HepG2 (cell line): ENCODE data around the gene COQ7. TPM values are rescaled to one million over a fixed set of nuclear protein-coding genes. Genes with fewer than 3 reads are reported as not detected.

ENCODE experiments used
- GTF2F1 ChIP-seq: fragments of 150-350 bp; IDR thresholded peaks from 2 replicates; pipeline ENCODE4 v1.6.1; 2014; ENCODE audit warnings: low read length
- MEIS2 ChIP-seq: sonication (generic); formaldehyde crosslinking; IDR thresholded peaks from 2 replicates; pipeline ENCODE4 v1.9.0; 2021; ENCODE audit warnings: mild to moderate bottlenecking, missing genetic modification reagents
- RAD51 ChIP-seq: fragments of 450-650 bp; IDR thresholded peaks from 2 replicates; pipeline ENCODE4 v1.6.1; 2016; ENCODE audit warnings: borderline replicate concordance
- TBX3 ChIP-seq: fragments of 450-650 bp; IDR thresholded peaks from 2 replicates; pipeline ENCODE4 v1.6.1; 2017; ENCODE audit warnings: antibody characterized with exemption, mild to moderate bottlenecking, inconsistent platforms, borderline replicate concordance
- U2AF1 ChIP-seq: fragments of 200-400 bp; formaldehyde crosslinking; optimal IDR thresholded peaks from 2 replicates; pipeline ENCODE3; 2017; ENCODE audit warnings: mild to moderate bottlenecking, low read depth, low read length
- ZFX ChIP-seq: sonication (generic); formaldehyde crosslinking; IDR thresholded peaks from 2 replicates; pipeline ENCODE4 v1.4.0; 2020; ENCODE audit warnings: mild to moderate bottlenecking, low read depth, missing genetic modification reagents, moderate library complexity
- ZNF569 ChIP-seq: sonication (generic); formaldehyde crosslinking; IDR thresholded peaks from 2 replicates; pipeline ENCODE4 v1.5.0; 2020; ENCODE audit warnings: mild to moderate bottlenecking, missing genetic modification reagents, moderate library complexity, borderline replicate concordance
- ZNF674 ChIP-seq: sonication (generic); formaldehyde crosslinking; IDR thresholded peaks from 2 replicates; pipeline ENCODE4 v1.5.0; 2020; ENCODE audit warnings: low read depth, mild to moderate bottlenecking, missing genetic modification reagents
- polyA plus RNA-seq, 8 experiments: library from polyadenylated mRNA; depleted of rRNA in 3 of 8; stranded (reverse) in 7 of 8; unstranded in 1 of 8; fragments of >200 nt; fragmentation: Illumina TruSeq in 4 of 8; extraction: Trizol in 4 of 8; gene quantifications; 2 replicates each; pipeline versions ENCODE4 v1.2.1 to v1.2.3, GENCODE V29; 2011 to 2016; ENCODE audit warnings: low read depth in 4 of 8, missing spikeins in 1 of 8, mixed read lengths in 1 of 8; ENCODE audit not compliant: insufficient read depth in 1 of 8
- total RNA-seq, 5 experiments: library from RNA; depleted of rRNA; stranded (reverse); fragments of >200 nt; fragmentation: Illumina TruSeq; extraction: Trizol; gene quantifications; 2 replicates each; pipeline ENCODE4 v1.2.3, GENCODE V29; 2016; ENCODE audit warnings: low read depth in 1 of 5
- TF ChIP-seq, protein P1 (sequence below): sonication (generic); formaldehyde crosslinking; IDR thresholded peaks from 2 replicates; pipeline ENCODE4 v1.4.0; 2020; ENCODE audit warnings: missing genetic modification reagents, borderline replicate concordance
- TF ChIP-seq, protein P2 (sequence below): sonication (generic); formaldehyde crosslinking; IDR thresholded peaks from 2 replicates; pipeline ENCODE4 v1.5.0; 2020; ENCODE audit warnings: mild to moderate bottlenecking, missing genetic modification reagents
- TF ChIP-seq, protein P3 (sequence below): sonication (generic); formaldehyde crosslinking; IDR thresholded peaks from 2 replicates; pipeline ENCODE4 v1.5.1; 2020; ENCODE audit warnings: missing genetic modification reagents, mild to moderate bottlenecking, borderline replicate concordance
- TF ChIP-seq, protein P4 (sequence below): sonication (generic); formaldehyde crosslinking; conservative IDR thresholded peaks from 2 replicates; pipeline ENCODE4 v1.8.1; 2023; ENCODE audit warnings: missing genetic modification reagents
- TF ChIP-seq, protein P5 (sequence below): sonication (generic); formaldehyde crosslinking; IDR thresholded peaks from 2 replicates; pipeline ENCODE4 v1.4.0; 2020; ENCODE audit warnings: missing genetic modification reagents

COQ7 gene
- total and polyA plus RNA-seq, 2 of the 13 experiments (the other 11 are each of a cell fraction or from before 2014, with no cell fraction given): 20.1 to 45.7 TPM

DNA sequence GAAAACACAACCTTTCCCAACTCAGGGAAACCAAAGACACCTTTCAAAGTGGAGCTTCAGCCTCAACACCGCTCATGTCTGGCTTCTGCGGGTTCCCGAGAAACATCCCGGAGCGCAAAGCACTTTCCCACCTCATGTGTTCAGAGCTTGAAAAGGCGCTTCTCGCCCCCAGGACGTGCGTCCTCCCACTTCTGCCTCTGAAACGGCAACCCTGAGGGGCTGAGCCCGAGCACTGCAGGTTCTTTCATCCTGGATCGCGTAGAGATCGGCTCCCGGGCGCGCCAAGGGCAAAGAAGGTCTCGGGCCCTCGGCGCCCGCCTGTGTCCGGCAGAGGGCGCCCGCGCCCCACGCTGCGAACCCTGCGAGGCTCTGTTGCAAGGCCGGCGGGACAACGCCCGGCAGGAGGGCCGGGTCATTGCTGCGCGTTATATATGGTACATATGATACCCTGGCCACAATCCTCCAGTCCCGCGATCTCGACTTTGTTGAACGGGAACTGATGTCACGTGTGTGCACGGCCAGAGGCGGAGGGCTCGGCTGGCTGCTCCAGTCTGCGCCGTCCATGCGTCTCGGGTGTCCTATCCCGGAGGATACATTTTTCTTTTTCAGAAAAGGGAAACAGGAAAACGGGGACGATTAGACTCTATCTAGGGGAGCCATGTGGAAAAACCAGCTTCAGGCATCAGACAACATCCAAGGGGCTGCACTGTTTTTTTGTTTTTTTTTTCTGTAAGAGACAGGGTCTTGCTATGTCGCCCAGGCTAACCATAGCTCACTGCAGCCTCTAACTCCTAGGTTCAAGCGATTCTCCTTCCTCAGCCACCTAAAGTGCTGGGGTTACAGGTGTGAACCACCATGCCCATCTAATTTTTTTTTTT, 19.1 kb downstream of the COQ7 start (continued):
- TF ChIP-seq, protein P1, sequence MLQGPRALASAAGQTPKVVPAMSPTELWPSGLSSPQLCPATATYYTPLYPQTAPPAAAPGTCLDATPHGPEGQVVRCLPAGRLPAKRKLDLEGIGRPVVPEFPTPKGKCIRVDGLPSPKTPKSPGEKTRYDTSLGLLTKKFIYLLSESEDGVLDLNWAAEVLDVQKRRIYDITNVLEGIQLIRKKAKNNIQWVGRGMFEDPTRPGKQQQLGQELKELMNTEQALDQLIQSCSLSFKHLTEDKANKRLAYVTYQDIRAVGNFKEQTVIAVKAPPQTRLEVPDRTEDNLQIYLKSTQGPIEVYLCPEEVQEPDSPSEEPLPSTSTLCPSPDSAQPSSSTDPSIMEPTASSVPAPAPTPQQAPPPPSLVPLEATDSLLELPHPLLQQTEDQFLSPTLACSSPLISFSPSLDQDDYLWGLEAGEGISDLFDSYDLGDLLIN (CRISPR knock-in tag): peak; percentile 96
- TF ChIP-seq ZNF674 (no peak), RAD51 (peak; percentile 21; the same call in 1 of the 2 replicates), ZNF569 (CRISPR knock-in tag) (no peak), TBX3 (no peak), GTF2F1 (peak; percentile 78; the same call in 1 of the 2 replicates), ZFX (CRISPR knock-in tag) (peak; percentile 79), MEIS2 (CRISPR knock-in tag) (peak; percentile 83; the same call in 1 of the 2 replicates), U2AF1 (peak; percentile 81)
- TF ChIP-seq, protein P2, sequence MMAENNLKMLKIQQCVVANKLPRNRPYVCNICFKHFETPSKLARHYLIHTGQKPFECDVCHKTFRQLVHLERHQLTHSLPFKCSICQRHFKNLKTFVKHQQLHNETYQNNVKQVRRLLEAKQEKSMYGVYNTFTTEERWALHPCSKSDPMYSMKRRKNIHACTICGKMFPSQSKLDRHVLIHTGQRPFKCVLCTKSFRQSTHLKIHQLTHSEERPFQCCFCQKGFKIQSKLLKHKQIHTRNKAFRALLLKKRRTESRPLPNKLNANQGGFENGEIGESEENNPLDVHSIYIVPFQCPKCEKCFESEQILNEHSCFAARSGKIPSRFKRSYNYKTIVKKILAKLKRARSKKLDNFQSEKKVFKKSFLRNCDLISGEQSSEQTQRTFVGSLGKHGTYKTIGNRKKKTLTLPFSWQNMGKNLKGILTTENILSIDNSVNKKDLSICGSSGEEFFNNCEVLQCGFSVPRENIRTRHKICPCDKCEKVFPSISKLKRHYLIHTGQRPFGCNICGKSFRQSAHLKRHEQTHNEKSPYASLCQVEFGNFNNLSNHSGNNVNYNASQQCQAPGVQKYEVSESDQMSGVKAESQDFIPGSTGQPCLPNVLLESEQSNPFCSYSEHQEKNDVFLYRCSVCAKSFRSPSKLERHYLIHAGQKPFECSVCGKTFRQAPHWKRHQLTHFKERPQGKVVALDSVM (CRISPR knock-in tag): peak; percentile 80
- TF ChIP-seq, protein P3, sequence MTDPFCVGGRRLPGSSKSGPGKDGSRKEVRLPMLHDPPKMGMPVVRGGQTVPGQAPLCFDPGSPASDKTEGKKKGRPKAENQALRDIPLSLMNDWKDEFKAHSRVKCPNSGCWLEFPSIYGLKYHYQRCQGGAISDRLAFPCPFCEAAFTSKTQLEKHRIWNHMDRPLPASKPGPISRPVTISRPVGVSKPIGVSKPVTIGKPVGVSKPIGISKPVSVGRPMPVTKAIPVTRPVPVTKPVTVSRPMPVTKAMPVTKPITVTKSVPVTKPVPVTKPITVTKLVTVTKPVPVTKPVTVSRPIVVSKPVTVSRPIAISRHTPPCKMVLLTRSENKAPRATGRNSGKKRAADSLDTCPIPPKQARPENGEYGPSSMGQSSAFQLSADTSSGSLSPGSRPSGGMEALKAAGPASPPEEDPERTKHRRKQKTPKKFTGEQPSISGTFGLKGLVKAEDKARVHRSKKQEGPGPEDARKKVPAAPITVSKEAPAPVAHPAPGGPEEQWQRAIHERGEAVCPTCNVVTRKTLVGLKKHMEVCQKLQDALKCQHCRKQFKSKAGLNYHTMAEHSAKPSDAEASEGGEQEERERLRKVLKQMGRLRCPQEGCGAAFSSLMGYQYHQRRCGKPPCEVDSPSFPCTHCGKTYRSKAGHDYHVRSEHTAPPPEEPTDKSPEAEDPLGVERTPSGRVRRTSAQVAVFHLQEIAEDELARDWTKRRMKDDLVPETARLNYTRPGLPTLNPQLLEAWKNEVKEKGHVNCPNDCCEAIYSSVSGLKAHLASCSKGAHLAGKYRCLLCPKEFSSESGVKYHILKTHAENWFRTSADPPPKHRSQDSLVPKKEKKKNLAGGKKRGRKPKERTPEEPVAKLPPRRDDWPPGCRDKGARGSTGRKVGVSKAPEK (CRISPR knock-in tag): no peak; the same call in 1 of the 2 replicates
- TF ChIP-seq, protein P4, sequence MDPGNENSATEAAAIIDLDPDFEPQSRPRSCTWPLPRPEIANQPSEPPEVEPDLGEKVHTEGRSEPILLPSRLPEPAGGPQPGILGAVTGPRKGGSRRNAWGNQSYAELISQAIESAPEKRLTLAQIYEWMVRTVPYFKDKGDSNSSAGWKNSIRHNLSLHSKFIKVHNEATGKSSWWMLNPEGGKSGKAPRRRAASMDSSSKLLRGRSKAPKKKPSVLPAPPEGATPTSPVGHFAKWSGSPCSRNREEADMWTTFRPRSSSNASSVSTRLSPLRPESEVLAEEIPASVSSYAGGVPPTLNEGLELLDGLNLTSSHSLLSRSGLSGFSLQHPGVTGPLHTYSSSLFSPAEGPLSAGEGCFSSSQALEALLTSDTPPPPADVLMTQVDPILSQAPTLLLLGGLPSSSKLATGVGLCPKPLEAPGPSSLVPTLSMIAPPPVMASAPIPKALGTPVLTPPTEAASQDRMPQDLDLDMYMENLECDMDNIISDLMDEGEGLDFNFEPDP (CRISPR knock-in tag): no peak
- TF ChIP-seq, protein P5, sequence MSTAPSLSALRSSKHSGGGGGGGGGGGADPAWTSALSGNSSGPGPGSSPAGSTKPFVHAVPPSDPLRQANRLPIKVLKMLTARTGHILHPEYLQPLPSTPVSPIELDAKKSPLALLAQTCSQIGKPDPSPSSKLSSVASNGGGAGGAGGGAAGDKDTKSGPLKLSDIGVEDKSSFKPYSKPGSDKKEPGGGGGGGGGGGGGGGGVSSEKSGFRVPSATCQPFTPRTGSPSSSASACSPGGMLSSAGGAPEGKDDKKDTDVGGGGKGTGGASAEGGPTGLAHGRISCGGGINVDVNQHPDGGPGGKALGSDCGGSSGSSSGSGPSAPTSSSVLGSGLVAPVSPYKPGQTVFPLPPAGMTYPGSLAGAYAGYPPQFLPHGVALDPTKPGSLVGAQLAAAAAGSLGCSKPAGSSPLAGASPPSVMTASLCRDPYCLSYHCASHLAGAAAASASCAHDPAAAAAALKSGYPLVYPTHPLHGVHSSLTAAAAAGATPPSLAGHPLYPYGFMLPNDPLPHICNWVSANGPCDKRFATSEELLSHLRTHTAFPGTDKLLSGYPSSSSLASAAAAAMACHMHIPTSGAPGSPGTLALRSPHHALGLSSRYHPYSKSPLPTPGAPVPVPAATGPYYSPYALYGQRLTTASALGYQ (CRISPR knock-in tag): peak; percentile 53; the same call in 1 of the 2 replicates
